GM12891 (cell line): ENCODE measurements around the gene TPM1.
"Not testable (repeated sequence)": the region's sequence is repeated elsewhere in the genome, so short reads cannot be mapped to it uniquely, and the experiment has no call there.

Experiments used
- DNase-seq: peaks from one replicate; pipeline ENCODE4 v3.0.0; 2011; ENCODE audit warnings: low spot score; ENCODE audit not compliant: insufficient read length
- FAIRE-seq: peaks from 2 replicates; lab custom pipeline; 2011; peaks lifted over from hg19 to GRCh38; lab: Jason Lieb, UNC
- PAX5 ChIP-seq: IDR thresholded peaks from 2 replicates; pipeline ENCODE4 v1.6.1; 2011; ENCODE audit warnings: low read length, moderate library complexity, mild to moderate bottlenecking; ENCODE audit not compliant: insufficient read depth, severe bottlenecking
- POLR2A ChIP-seq: IDR thresholded peaks from 2 replicates; pipeline ENCODE4 v1.6.1; 2011; ENCODE audit warnings: low read depth, low read length, control low read depth
- POLR2AphosphoS5 ChIP-seq: IDR thresholded peaks from 2 replicates; pipeline ENCODE4 v1.6.1; 2011; ENCODE audit warnings: low read depth, low read length, control low read depth
- POU2F2 ChIP-seq: IDR thresholded peaks from 2 replicates; pipeline ENCODE4 v1.6.1; 2011; ENCODE audit warnings: low read depth, mild to moderate bottlenecking, control low read depth, low read length, moderate library complexity
- SPI1 ChIP-seq: IDR thresholded peaks from 2 replicates; pipeline ENCODE4 v1.6.1; 2011; ENCODE audit warnings: low read depth, low read length, control low read depth
- TAF1 ChIP-seq: IDR thresholded peaks from 2 replicates; pipeline ENCODE4 v1.6.1; 2011; ENCODE audit warnings: low read depth, low read length, control low read depth

Gene TPM1

DNA sequence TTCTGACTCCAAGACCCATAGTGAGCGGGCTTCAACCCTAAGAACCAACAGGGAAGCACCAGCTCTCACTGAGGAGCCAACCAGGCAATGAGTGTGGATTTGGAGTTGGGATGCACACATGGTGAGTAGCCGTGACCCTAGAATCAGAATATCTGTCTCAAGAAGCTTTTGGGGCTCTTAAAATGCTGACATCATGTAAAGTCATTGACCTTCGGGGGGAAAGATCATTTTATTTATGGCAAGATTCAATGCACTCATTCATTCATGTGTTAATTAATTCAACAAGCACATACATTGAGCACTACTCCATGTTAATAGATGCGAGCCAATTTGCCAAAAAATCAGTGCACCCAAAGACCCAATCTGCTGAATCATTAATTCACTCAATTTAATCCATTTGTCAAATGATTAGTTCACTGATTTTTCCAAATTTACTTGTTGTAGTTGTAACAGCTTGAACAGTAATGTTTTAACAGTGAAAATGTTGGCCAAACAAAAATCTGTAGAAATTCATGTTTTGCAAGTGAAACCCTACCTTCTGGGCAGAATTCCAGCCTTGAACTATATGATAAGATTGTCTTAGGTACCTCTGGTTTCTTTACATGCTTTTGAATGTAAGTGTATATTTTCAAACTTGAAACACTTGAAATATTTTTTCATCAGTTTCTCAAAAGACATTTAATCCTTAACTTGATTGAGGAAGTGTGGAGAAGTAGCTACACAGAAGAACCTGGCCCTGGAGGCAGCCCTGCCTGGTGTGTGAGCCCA is 49.3 kb downstream of the TPM1 start:
- FAIRE-seq (no peak), DNase-seq (no peak)
- no peak for TF ChIP-seq SPI1
- TF ChIP-seq POLR2A, result no peak
- TF ChIP-seq PAX5, result no peak
- no peak for TF ChIP-seq POLR2AphosphoS5
- no peak for TF ChIP-seq POU2F2
- no peak for TF ChIP-seq TAF1

- FAIRE-seq (peak; percentile 92), DNase-seq (peak; percentile 61)
- TF ChIP-seq POU2F2 (no peak), POLR2A (no peak), SPI1 (no peak), POLR2AphosphoS5 (no peak), PAX5 (no peak), TAF1 (no peak)
Measured at GRCh38 chr15:63093486-63094205, 51.1 kb downstream of the TPM1 start.

GRCh38 chr15:63094495-63094931 is 52.0 kb downstream of the TPM1 start:
- FAIRE-seq (no peak), DNase-seq (no peak)
- no peak for TF ChIP-seq TAF1
- no peak for TF ChIP-seq SPI1
- no peak for TF ChIP-seq POLR2A
- TF ChIP-seq POLR2AphosphoS5, result no peak
- TF ChIP-seq POU2F2, result no peak
- TF ChIP-seq PAX5, result no peak

DNA sequence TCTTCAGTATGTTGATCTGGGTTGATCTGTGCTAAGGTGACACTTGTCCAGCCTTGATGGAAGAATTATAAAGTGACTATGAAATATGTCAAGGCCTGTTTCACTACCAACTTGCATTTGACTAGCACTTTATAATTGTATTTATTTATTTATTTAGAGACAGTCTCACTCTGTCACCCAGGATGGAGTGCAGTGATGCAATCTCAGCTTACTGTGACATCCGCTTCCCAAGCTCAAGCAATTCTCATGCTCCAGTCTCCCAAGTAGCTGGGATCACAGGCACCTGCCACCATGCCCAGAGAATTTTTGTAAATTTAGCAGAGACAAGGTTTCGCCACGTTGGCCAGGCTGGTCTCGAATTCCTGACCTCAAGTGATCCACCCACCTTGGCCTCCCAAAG is 53.6 kb downstream of the TPM1 start:
- no peak for DNase-seq
- no peak for FAIRE-seq
- TF ChIP-seq POLR2AphosphoS5 (no peak), PAX5 (no peak), POLR2A (no peak), TAF1 (no peak), POU2F2 (no peak), SPI1 (no peak)

GRCh38 chr15:63098901-63099300 is 56.4 kb downstream of the TPM1 start:
- not testable (repeated sequence) for DNase-seq, FAIRE-seq

DNA sequence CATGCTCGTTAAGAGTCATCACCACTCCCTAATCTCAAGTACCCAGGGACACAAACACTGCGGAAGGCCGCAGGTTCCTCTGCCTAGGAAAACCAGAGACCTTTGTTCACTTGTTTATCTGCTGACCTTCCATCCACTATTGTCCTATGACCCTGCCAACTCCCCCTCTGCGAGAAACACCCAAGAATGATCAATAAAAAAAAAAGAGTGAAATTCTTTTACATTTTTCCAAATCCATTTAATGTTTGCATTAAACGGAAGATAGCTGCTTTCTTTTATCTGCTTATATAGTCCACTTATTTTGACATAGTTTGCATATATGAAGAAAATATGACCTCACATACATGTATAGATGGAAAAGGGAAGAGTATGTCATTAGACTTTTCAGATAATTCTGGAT is 57.0 kb downstream of the TPM1 start:
- not testable (repeated sequence) for FAIRE-seq, DNase-seq

DNA sequence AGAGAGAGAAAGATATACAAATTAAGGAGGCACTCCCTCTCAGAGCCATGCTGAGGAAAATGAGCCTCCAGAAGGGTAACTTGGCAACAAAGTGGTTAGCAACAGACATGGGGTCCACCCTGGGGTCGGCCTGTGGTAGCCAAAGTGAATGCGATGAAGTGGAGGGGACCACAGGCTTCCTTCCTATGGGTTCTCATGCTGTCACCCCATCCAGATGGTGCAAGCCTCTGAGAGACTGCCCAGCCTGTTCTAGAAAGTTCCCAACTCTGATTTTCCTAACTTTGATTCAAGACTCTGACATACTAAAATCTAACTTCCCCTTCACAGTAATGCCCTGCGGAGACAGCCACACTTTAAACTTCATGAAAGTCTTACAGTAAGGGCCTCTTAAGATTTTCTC is 60.9 kb downstream of the TPM1 start:
- FAIRE-seq (no peak), DNase-seq (no peak)
- no peak for TF ChIP-seq PAX5
- TF ChIP-seq POLR2A, result no peak
- no peak for TF ChIP-seq POU2F2
- TF ChIP-seq SPI1, result no peak
- no peak for TF ChIP-seq TAF1
- no peak for TF ChIP-seq POLR2AphosphoS5

- DNase-seq (no peak), FAIRE-seq (no peak)
- TF ChIP-seq POU2F2 (no peak), TAF1 (no peak), POLR2A (no peak), POLR2AphosphoS5 (no peak), SPI1 (no peak), PAX5 (no peak)
Measured at GRCh38 chr15:63104727-63105126, 62.2 kb downstream of the TPM1 start.

- not testable (repeated sequence) for DNase-seq, FAIRE-seq
Measured at GRCh38 chr15:63105354-63105753, 62.8 kb downstream of the TPM1 start.

DNA sequence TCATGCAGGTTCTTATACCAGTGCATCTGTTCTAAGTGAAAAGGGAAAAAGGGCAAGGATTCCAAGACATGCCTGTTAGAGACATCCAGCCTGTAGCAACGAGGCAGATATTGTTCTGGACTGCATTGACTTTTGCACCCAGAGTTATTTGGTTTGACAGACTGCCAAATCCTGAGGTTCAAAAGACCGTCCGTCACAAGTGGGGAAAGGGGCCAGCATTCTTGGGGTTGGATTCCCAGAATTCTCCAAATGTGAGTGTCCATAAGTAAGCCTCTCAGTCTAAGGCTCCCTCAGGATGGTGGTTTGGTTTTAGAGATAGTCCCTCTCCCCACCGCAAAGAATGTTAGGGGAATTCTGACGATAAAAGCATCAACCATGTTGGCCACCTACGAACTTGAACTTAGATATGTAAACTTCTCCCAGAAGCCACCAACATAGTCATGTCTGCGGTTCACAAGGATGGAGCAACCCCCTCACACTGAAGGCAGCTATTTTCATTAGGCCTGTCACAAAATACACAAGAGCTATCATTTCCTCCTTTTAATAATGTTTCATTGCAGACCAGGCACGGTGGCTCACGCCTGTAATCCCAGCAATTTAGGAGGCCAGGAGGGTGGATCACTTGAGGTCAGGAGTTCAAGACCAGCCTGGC is 65.5 kb downstream of the TPM1 start:
- FAIRE-seq (no peak), DNase-seq (no peak)
- TF ChIP-seq POLR2AphosphoS5 (no peak), POLR2A (no peak), SPI1 (no peak), PAX5 (no peak), POU2F2 (no peak), TAF1 (no peak)
